Left kidney (tissue), 2 donors: ENCODE measurements around the gene KCNH3. TPM values are rescaled to one million over a fixed set of nuclear protein-coding genes. Genes with fewer than 3 reads are reported as not detected.
A peak's percentile ranks its signal among the peaks of the same experiment; 100 is the strongest.

Experiments
- DNase-seq: peaks from one replicate; pipeline ENCODE4 v3.0.0-alpha.2; 2013
- polyA plus RNA-seq: library from polyadenylated mRNA; unstranded; fragments of 120-200 nt; gene quantifications from one replicate; pipeline ENCODE4 v1.2.1, GENCODE V29; 2013; ENCODE audit not compliant: insufficient read length

The KCNH3 gene
- polyA plus RNA-seq, 1 donor, result 5.2 TPM

DNA sequence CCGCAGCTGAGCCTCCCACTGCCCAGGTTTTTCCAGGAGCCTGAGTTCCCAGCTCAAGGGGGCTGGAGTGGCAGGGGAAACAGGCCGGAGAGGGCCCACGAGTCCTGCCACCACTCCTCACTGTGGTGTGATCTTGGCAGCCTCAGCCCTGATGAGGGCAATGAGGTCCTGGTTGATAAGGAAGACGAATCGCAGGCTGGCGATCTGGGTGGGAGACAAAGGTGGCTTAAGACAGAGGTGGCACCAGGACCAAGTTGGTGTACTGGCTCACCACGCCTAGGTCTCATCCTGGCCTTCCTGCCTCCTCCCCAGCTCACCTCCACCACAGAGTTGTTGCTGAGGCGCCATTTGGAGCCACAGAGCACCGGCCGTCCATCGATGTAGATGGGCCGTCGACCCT, 19.7 kb downstream of the KCNH3 start:
- no peak for DNase-seq

DNA sequence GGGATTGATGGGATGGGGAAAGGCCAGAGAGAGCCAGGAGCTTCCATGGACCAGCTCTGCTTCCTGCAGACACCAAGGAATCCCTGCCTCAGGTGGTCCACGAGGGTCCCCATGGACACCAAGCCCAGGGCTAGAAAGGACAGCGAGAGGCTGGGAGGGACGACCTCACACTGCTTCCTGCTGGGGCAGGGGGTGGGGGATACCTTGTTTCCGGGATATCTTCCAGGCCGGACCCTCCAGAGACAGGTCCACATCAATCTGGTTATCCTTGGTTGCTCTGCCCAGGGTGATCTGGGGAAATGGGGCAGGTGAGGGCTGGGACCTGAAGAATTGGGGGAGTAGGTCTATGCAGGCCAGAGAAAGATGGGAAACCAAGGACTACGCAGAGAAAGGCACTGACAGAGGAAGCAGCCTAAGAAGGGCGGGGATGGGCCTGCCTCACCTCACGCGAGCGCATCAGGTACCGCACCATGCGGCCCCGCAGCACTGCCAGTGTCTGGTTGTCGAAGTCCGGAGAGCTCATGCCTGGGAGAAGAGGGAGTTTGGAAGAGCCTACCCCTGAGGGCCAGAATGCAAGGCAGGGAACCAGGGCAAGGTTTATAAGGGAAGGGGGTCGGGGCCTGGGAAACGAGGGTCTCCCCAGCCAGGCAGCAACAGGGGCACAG, 20.3 kb downstream of the KCNH3 start:
- no peak for DNase-seq

DNA sequence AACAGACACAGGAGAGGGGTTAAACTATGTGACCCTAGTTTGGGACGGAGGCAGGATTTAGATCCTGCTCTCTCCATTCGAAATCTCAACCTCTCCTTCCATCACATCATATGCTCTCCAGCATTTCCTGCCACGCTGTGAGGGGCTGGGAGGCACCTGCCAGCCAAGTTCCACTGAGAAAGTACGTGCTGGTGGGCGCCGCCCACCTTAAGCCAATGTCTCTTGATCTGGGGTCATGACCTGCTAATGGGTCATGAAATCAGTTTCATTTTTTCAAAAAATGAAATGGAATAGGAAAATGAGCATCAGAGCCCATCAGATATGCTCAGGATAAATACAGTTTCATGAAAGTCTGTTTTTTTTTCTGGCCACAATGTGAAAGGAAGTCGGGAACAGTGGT, 21.9 kb downstream of the KCNH3 start:
- DNase-seq, result no peak

DNA sequence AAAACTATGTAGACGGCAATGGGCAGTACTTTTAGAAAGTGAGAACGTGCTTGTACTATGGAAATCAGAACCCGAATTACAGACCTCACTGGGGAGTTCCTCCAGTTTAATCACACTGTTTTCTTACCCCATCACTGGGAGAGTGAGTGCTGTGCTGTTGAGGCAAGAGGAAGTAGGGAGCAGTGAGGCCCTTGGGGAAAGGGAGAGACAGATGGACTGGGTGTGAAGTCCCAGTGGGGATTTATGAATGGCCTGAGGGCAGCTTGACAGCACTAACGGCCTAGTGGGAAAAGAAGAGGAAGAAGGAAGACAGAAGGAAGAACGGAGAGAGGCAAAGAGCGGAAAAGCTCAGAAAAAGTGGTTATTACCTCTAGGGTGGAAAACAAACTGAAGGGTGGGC, 23.4 kb downstream of the KCNH3 start:
- no peak for DNase-seq

DNA sequence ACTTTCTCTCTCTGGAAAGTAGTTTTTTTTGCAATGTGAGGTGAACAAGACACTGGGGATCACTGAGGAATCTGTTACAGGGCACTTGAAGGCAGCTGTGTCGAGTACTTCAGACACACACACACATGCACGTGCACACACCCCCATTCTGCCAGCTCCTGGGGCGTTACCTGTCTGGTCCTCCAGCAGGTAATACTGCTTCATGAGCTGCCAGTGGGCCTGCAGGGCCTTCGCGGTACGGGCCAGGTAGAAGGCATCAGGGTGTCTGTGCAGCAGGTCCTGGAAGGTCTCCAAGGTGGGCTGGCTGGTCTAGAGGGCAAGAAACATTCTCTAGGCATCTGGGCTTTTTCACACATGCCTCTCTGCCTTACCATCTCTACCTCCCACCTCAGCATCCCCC, 24.0 kb downstream of the KCNH3 start:
- no peak for DNase-seq

DNA sequence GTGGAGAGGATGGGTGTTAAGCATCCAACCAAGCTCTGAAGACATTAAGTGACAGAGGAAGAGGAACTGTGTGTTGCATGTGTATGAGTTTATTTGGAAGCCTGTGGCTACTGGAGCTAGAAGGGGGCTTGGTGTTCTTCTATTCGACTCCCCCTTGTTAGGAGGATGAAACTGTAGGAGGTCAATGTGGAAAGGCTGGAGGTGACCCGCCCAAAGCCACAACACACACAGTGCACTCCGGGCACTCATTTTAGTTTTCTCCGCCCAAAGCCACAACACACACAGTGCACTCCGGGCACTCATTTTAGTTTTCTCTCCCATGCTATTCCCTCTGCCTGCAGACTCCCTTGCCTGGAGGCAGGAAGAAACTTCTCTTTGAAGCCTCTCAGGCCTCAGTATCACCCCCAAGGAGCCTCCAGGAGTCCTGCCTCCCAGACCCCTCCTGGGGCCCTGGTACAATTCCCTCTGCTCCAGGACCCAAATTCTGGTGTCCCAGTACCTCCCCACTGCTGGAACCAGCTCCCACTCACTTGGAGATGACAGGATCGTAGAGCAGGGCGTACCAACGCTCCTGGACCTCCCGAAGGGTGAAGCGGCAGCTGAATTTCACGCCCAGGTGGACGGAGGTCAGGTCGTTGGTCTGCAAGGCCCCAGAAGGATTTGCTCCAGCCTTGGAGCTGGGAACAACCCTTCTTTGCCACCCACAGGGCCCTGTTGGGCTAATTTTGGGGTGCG, 25.3 kb downstream of the KCNH3 start:
- no peak for DNase-seq

DNA sequence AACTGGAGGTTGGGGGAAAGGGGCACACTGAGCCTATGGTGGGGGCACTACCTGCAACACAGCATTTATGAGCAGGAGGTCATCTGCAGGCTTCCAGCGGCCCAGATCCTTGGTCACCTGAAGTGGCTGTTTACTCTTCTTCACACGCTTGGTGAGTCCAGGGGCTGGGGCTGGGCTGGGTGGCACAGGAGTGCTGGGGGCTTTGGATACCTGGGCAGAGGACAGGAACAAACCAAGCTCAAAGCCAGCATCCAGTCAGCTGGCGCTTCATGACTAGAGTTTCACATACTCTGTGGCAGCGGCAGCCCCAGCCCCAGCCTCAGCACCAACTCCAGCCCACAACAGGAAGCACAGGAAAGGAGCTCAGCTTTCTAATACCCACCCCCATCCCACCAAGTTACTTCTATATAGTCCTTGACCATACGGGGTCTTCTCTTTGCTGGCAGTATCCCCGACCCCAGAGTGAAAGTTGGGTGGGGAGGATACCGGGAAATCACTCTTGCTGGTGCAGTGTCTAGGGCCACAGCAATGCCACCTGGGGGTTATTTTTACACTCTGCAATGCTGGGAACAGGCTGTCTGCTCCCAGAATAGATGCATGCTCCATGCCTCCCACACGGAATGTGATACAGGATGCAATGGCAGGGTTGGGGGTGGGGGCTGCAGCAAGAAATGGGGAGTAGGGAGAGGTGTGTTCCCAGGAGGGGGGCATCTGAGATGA, 26.0 kb downstream of the KCNH3 start:
- DNase-seq, result no peak

DNA sequence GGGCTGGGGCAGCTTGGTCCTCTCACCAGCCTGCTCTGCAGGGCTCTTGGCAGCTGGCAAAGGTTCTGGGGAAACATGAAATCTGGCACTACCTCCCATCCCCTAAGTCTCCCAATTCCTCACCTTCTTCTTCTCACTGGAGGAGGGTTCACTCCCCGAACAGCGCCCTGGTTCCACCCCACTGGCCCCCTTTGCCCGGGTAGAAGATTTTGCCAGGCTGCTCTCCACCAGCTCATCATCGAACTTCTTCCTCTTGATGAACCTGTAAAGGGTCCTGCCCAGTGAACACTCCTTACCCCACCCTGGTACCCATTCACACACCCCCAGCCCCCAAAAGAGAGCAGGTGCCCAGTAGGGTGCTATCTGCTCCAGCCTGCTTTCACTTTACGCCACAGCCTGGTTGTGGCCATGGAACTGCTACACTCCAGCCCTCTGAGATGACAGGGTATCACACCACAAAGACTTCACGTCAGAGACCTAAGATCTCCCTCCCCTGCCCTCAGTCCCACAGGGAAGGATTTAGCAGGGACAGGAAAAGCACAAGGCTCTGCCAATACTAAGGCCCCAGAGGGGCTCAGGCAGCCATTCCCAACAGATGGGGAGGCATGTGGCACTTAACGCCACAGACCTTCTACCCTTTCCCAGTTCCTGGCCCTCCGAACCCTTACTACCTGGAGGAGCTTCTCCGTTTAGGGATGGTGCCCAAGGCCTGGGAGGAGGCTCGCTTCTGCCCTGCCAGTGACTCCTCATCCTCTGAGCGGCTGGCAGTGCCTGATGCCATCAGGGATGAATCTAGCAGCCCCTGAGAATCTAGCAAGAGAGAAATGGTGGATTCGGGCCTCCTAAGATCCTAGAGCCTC, 26.8 kb downstream of the KCNH3 start:
- DNase-seq, result no peak

DNA sequence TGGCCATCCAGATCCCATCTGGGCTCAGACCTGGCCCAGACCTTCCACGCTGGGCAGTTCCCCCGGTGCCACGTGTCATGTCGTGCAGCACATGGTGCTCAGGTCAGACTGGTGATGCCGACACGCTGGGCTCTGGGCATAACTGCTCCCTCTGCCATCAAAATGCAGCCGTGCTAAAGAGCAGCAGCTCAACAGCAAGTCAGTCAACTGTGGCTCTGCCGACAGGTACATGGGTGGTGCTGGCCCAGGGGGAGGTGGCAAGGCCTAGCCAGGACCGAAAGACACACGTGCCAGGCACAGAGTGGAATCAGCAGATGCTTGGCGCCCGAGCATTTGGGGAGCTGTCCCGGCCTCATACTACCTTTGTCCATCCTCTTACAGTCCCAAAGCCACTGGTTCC, 27.5 kb downstream of the KCNH3 start:
- no peak for DNase-seq

DNA sequence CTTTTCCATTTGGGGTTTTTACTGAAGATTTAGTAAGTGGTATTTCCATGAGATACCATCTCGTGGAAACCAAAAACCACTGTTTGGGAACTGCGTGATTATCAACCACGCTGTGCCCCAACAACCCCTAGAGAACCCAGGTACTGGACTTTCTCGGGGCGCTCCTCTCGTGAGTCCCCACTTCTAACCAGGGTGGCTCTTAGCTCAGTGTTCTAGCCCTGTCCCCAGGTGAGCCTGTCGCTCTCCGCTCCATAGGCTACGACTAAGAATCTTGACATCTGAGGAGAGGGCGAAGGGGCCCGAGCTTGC, 28.4 kb downstream of the KCNH3 start:
- no peak for DNase-seq

DNA sequence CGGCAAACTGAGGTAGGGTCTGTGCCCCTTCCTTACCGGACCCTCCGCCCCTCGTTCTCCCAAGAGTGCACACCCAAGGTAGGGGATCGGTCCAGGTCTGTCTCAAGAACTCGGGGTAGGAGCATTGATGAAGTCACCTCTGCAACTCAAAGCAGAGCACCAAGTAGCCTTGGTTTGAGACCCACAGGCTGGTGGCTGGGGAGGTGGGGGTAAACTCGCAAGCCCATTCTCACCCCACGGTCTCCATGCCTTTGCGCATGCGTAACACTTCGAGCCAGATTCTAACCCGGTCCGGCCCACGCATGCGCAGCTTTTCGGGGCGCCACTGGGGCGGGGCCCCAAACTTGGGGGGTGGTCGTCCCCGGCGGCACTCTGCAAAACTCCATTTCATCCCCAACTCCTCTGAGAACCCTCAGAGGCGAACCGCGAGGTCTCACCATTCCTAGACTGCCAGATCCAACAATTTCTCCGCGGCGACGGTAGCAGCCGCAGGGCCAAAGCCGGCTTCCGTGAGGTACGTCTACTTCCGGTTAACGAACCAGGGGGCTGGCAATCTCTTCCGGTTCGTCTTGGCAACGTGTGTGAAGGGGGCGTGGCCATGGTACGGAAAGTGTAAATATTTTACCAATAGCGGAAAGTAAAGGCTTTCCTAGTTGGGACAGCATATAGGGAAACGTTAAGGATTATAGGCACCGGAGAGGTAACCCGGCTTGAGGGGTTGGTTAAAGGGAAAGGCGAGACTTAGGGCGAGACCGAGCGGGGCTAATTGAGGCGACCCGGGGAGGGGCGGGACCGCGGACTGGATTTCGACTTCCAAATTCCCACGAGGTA, 29.0 kb downstream of the KCNH3 start, which contains the start of gene MCRS1:
MCRS1 (minus strand) TSS at position 532 of the 831 bp plus-strand sequence. CDS start 1,411 bp downstream, outside the sequence.
- DNase-seq, result peak; percentile 90

DNA sequence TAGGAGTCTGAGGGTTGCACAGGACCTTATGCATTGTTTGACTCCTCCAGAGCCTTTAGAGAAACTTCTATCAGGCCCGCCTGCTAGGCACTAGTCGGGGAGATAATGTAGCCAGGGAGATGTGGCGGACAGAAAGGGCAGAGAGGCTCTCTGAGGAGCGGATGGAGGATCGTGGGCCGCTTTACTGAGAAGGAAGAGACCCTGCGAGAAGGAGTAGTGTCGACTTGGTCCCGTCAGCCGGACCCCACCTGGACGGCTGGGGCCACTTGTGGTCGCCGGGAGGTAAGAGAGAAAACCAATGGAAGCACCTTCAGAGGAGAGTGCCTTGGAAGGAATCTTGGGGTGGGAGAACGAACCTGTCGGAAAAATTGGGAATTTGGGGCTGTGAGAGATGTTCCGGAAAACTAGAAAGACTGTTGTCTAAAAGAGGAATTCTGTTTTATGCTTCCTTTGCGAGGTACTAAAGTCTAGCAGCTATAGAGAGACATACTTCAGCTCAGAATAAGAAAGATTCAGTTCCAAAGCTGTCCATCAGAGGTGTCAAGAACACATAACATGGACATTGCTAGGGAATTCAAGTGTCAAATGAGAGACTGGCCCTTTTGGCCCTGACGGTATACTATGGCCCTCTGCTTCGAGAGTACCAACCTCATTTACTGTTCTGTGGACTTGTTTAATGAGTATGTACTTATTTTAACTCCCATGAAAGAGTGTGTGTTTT, 29.8 kb downstream of the KCNH3 start:
- DNase-seq, result no peak

DNA sequence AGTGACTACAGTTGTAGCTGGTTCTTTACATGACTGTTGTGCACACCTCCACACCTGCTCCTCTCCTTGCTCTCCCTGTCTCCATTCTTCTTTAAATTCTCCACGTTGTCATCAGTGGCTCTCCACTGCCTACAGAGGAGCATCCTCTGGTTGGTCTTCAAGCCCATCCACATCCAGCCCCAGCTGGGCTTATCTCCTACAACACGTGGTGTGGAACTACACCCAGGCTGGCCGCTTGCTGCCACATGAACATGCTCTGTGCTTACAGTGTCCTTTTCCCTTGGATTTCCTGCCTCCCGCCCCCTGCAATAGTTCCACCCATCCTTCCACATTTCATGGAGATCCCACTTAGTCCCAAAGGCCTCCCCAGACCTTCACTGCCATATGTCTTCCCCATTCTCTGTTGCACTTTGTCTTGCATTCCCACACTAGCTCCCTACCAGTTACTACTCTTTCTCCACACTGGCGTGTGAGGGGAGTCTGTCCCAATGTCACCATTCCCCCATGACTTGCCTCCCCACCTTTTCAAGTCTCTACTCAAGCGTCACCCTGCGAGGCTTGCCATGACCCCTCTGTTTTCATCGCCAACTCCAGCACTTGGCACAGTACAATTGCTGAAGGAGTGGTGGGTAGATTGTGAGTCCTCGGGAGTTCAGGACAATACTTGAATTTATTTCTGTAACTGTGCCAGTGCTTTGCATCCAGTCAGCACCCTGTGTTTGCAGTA, 38.9 kb downstream of the KCNH3 start:
- no peak for DNase-seq

DNA sequence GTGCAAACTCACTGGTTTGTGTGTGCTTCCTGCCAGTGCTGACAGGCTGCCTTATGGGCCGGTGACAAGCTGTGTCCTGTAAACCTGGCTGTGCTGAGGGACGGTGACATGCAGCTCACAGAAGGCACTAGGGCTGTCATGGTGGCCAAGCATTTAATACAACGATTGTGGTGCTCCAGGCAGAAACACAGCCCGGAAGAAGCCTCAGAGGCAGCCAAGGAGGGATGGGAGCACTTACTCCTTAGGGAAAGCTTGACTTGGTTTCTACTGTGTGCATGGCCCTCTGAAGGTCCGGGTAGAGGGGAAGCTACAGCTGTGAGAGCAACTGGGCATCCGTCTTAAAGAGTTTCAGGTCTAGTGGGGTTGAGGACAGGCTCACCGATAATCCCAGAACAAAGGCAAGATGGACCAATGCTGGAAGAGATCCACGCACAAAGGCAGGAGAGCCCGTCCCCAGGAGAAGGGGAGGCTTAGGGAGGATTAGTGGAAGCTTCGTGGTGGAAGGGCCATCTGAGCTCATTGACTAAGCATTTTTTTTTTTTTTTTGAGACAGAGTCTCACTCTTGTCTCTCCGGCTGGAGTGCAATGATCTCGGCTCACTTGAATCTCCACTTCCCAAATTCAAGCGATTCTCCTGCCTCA, 39.8 kb downstream of the KCNH3 start:
- DNase-seq, result no peak

DNA sequence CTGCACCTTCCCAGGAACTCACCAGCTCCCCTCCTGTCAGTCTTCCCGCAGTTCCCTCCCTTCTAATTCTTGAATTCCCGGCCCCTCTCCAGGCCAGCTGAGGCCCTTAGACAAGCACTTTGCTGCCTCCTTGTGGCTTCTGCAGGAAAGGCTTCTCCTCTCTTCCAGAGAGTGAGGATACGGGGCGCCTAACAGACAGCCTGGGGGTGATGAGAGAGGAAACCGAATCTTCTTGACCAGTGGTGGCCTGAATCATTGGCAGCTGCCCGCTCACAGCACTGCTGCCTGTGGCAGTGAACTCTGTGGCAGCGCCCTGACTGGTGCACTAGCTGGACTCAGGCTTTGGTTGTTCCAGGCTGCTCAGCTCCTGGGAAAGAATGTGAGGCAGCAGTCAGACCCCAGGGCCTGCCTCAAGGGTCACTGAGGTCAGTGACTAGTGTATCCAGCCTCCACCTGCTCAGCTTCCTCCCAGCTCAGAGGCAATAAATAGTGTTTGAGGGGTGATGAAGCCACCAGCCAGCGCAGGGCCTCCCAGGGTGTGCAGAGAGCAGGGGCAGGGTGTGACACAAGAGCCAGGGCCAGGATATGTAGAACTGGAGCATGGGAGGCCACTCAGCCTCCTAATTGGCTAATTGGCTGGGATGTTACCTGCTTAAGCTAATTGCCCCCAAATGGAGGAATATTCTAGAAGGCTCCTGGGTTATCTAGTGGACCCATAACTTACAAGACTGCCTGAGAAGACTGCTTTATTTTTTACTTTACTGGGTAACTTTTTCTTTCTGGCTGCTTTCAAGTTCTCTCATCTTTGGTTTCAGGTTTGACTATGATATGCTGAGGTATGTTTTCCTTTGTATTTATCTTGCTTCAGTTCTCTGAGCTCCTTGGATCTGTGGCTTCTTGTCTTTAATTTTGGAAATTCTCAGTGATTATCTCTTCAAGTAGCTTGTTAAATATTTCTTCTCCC, 42.0 kb downstream of the KCNH3 start:
- peak; percentile 86 for DNase-seq

DNA sequence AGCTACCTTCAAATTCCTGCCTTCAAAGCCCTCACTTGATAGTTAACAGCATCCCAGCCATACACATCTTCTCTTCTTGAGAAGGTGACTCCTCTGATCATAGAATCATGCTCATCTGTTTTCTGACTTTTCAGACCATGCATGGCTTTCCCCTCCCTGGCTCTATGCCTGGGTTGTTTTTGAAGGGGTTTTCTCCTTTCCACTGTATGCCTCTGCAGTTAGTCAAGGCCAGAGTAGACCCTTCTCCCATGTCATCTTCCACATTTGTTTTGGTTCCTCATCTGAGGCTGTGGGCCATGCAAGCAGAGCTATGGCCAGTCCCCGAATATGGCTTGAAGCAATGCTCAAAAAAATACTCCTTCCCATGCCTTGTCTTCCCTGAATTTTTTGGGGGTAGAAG, 43.4 kb downstream of the KCNH3 start:
- DNase-seq, result no peak

DNA sequence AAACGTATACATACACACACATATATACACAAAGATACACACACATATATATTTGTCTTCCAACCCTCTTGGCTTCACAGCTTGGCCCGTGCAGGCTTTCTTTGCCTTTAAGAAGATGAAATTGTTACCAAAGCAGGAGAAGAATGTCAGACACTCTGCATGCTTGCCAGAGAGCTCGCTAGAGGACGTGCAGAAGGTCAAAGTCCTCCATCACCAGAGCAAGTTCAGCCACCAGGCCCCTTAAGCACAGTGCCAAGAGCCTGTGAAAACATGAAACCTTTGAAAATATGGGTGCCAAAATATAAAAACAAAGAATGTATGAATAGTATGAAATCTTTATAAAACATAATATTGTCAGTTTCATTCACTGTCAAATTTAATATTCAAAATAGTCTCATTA, 44.0 kb downstream of the KCNH3 start:
- DNase-seq, result no peak

DNA sequence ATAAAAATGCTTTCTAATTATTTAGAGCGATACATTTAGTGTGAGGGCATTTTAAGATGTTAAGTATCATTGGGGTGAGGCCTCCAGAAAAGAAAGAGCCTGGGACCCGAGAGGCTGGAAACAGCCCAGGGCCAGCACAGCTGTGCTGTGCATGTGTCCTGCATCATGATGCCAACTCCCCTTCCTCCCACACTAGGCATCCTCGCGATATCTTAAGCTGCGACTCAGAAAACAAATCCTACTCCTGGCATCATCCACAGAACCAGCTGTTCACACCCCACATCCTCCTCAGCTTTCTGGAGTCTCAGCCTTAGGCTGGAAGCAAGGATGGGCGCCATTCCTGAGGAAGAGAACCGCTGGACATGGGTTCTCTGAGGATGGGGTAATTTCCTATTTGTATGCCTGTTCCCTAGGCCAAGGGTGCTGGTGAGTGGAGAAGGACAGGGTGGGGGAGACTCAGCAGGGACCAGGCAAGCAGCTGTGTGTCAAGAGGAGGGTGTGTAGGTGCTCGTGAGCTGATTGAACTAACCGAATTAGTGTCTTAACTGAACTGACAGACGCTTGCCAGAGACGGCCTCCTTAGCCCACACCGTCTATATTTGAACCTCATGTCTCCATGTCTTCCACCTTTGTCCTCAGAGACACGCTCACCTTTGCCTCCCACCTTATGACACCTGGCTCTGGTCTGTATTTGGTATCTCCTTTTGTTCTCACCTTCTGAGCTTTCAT, 44.7 kb downstream of the KCNH3 start:
- no peak for DNase-seq
